Measurements from ENCODE around the gene RGS6.

DNA sequence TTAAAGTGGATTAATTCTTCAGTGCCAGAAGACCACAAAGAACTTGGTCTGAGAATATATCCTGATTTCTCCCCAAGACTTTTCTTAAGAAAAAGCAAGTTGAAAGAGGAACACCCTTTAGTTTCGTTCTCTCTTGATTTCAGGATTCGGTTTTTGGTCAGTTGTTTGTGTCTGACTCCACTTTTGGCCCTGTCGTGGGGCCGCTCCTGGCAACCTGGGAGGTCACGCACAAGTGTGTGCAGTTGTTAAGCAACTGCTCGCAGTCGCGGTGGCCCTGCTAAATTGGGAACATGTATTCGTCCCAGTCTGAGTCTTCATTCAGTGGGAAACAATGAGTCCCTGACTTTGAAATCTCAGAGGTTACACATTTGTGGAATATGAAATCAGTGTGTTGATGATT, 68.7 kb downstream of the RGS6 start:
- TF ChIP-seq, protein P1, sequence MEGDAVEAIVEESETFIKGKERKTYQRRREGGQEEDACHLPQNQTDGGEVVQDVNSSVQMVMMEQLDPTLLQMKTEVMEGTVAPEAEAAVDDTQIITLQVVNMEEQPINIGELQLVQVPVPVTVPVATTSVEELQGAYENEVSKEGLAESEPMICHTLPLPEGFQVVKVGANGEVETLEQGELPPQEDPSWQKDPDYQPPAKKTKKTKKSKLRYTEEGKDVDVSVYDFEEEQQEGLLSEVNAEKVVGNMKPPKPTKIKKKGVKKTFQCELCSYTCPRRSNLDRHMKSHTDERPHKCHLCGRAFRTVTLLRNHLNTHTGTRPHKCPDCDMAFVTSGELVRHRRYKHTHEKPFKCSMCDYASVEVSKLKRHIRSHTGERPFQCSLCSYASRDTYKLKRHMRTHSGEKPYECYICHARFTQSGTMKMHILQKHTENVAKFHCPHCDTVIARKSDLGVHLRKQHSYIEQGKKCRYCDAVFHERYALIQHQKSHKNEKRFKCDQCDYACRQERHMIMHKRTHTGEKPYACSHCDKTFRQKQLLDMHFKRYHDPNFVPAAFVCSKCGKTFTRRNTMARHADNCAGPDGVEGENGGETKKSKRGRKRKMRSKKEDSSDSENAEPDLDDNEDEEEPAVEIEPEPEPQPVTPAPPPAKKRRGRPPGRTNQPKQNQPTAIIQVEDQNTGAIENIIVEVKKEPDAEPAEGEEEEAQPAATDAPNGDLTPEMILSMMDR (IDR thresholded peaks at IDR 0.05; ENCODE audit: low read length), result no peak
- TF ChIP-seq EZH2 (IDR thresholded peaks at IDR 0.05; ENCODE audit: borderline replicate concordance, low read length), result no peak

Measured in OCI-LY1 (cell line).